OCI-LY7 (cell line): ENCODE measurements around the gene SLAMF8. TPM values are rescaled to one million over a fixed set of nuclear protein-coding genes. Genes with fewer than 3 reads are reported as not detected.

ENCODE experiments used
- BruUV-seq: library from RNA; stranded (reverse); fragments of 400-500 nt; replicated peaks from 2 replicates; lab custom pipeline; 2021; lab: Mats Ljungman, UMichigan
- CTCF ChIA-PET: fragments of 300-600 bp; sonication (Branson Sonifier 250); formaldehyde crosslinking; loops from one replicate; lab custom pipeline; 2022; ENCODE audit warnings: antibody characterized with exemption; ENCODE audit not compliant: unreplicated experiment; lab: Charles Lee
- POLR2A ChIA-PET: fragments of 300-600 bp; sonication (Branson Sonifier 250); formaldehyde crosslinking; loops from one replicate; lab custom pipeline; 2022; ENCODE audit warnings: antibody characterized with exemption; lab: Charles Lee
- DNase-seq: peaks from one replicate; pipeline ENCODE4 v3.0.0-alpha.2; 2015; ENCODE audit warnings: low spot score
- H2AFZ ChIP-seq: fragments of 200-600 bp; sonication (generic), shearing (Covaris generic); 2 replicates; pipeline ENCODE4 v1.6.1; 2014; ENCODE audit warnings: mild to moderate bottlenecking, antibody characterized with exemption, low read length, moderate library complexity
- H3K27ac ChIP-seq: fragments of 200-600 bp; sonication (generic); 2 replicates; pipeline ENCODE4 v1.5.1; 2014; ENCODE audit warnings: mixed run types, low read depth, mild to moderate bottlenecking, moderate library complexity, low read length, inconsistent platforms; ENCODE audit not compliant: poor library complexity, severe bottlenecking
- H3K36me3 ChIP-seq: fragments of 200-600 bp; sonication (generic); 2 replicates; pipeline ENCODE4 v1.6.1; 2014; ENCODE audit warnings: mild to moderate bottlenecking, antibody characterized with exemption, low read length, moderate library complexity, mixed read lengths; ENCODE audit not compliant: insufficient read depth
- H3K4me1 ChIP-seq: fragments of 200-600 bp; sonication (generic); 2 replicates; pipeline ENCODE4 v1.5.1; 2014; ENCODE audit warnings: mild to moderate bottlenecking, low read length; ENCODE audit not compliant: insufficient read depth, poor library complexity, severe bottlenecking
- H3K4me2 ChIP-seq: fragments of 200-600 bp; sonication (generic); 2 replicates; pipeline ENCODE4 v1.6.1; 2014; ENCODE audit warnings: mild to moderate bottlenecking, low read length
- H3K4me3 ChIP-seq: fragments of 200-600 bp; sonication (generic); 2 replicates; pipeline ENCODE4 v1.5.1; 2014; ENCODE audit warnings: mild to moderate bottlenecking, low read depth, low read length; ENCODE audit not compliant: poor library complexity, severe bottlenecking
- H3K79me2 ChIP-seq: fragments of 200-600 bp; sonication (generic); 2 replicates; pipeline ENCODE4 v1.6.1; 2016; ENCODE audit warnings: low read depth, mild to moderate bottlenecking, low read length, moderate library complexity, mixed read lengths; ENCODE audit not compliant: insufficient read depth
- H3K9me2 ChIP-seq: fragments of 200-600 bp; sonication (generic); 2 replicates; pipeline ENCODE4 v1.6.1; 2016; ENCODE audit warnings: mild to moderate bottlenecking, low read length, mixed read lengths; ENCODE audit not compliant: insufficient read depth
- H3K9me3 ChIP-seq: fragments of 200-600 bp; sonication (generic); 2 replicates; pipeline ENCODE4 v1.6.1; 2014; ENCODE audit warnings: mild to moderate bottlenecking, mixed run types, low read length, mixed read lengths
- H4K20me1 ChIP-seq: fragments of 200-600 bp; sonication (generic); 2 replicates; pipeline ENCODE4 v1.6.1; 2014; ENCODE audit warnings: mild to moderate bottlenecking, antibody characterized with exemption, low read length, moderate library complexity, mixed read lengths; ENCODE audit not compliant: insufficient read depth
- EZH2phosphoT487 ChIP-seq: fragments of 200-600 bp; sonication (generic); IDR thresholded peaks from 2 replicates; pipeline ENCODE4 v1.6.1; 2018; ENCODE audit warnings: low read depth, borderline replicate concordance, mild to moderate bottlenecking, mixed run types, antibody characterized with exemption, low read length, moderate library complexity, mixed read lengths
- intact Hi-C: fragments of 100-400 bp; cut with micrococcal nuclease; formaldehyde crosslinking; loops from one replicate; pipeline ENCODE4 v1.10.0; 2022; ENCODE audit not compliant: unreplicated experiment
- total RNA-seq, 2 experiments: library from RNA; depleted of rRNA in 1 of 2; stranded (reverse); fragments of >200 nt in 1 of 2; shearing (Covaris generic) in 1 of 2; gene quantifications; 2 replicates each; pipeline ENCODE4 v1.2.3, GENCODE V29; 2014 to 2022
- TF ChIP-seq, protein P1 (sequence below): fragments of 200-600 bp; sonication (generic); conservative IDR thresholded peaks from 2 replicates; pipeline ENCODE4 v1.5.1; 2014; ENCODE audit warnings: mild to moderate bottlenecking, antibody characterized with exemption, low read length, moderate library complexity, mixed read lengths

Gene SLAMF8
- total RNA-seq, 2 experiments from 2014 or later = not detected

DNA sequence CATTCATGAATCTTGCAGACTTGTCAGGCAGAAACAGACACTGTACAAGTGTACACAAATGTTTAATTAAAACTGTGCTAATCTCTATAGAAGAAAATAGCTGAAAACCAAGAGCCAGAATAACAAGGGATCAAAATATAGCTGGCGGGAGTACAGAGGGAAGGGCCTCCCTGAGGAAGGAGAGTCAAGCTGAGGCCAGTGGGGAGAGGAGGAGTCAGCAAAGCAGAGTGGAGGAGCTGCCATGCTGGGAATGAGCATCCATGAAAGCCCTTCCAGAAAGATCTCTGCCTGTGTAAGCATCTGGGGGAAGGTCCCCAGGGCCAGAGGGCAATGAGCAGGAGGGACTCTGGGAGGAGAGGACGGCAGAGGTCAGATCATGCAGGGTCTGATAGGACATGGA lies 15.1 kb downstream of the SLAMF8 start:
- intact Hi-C loops = no loop called here
- Histone ChIP-seq H2AFZ (no peak overlapping the region), H3K9me2 (no peaks in the 10 kb centered on the region), H3K4me2 (no peak overlapping the region), H3K4me1 (no peaks in the 10 kb centered on the region), H3K4me3 (no peak overlapping the region), H3K79me2 (no peaks in the 10 kb centered on the region), H3K36me3 (no peaks in the 10 kb centered on the region), H3K9me3 (no peaks in the 10 kb centered on the region), H4K20me1 (no peaks in the 10 kb centered on the region), H3K27ac (no peak overlapping the region)
- no TSS peak for BruUV-seq
- ChIA-PET CTCF (interaction anchor here (0.6 kb wide), 1 partner anchor 358 kb away, joined by 3 read pairs; no protein-coding TSS in a partner anchor), POLR2A (no interaction called here)
- DNase-seq = no peak
- TF ChIP-seq EZH2phosphoT487 = no peak
- TF ChIP-seq, protein P1, sequence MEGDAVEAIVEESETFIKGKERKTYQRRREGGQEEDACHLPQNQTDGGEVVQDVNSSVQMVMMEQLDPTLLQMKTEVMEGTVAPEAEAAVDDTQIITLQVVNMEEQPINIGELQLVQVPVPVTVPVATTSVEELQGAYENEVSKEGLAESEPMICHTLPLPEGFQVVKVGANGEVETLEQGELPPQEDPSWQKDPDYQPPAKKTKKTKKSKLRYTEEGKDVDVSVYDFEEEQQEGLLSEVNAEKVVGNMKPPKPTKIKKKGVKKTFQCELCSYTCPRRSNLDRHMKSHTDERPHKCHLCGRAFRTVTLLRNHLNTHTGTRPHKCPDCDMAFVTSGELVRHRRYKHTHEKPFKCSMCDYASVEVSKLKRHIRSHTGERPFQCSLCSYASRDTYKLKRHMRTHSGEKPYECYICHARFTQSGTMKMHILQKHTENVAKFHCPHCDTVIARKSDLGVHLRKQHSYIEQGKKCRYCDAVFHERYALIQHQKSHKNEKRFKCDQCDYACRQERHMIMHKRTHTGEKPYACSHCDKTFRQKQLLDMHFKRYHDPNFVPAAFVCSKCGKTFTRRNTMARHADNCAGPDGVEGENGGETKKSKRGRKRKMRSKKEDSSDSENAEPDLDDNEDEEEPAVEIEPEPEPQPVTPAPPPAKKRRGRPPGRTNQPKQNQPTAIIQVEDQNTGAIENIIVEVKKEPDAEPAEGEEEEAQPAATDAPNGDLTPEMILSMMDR = no peak

DNA sequence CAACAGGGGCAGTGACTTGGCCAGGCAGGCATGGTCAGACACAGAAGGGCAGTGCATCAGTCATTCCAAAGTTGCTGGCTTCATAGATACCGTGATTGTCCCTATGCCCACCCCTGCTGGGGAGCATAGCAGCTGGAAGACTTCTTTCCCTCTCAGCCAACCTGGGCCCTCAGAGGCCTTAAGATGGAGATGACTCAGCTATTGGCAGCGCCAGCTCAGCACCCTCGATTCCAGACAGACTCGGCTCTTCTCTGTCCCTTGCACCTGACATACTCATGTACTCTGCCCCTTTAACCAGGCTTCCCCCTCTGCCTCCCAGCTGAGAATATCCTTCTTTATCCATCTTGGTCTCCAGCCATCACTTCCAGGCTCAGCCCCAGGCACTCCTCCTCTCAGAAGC lies 16.8 kb downstream of the SLAMF8 start:
- no peak overlapping the region for H2AFZ ChIP-seq
- no peaks in the 10 kb centered on the region for H3K9me2 ChIP-seq
- no peak for DNase-seq
- H3K9me3 ChIP-seq = no peaks in the 10 kb centered on the region
- no peak overlapping the region for H3K4me2 ChIP-seq
- H3K36me3 ChIP-seq = no peaks in the 10 kb centered on the region
- no peaks in the 10 kb centered on the region for H3K79me2 ChIP-seq
- no TSS peak for BruUV-seq
- H3K27ac ChIP-seq = no peak overlapping the region
- no peaks in the 10 kb centered on the region for H3K4me1 ChIP-seq
- ChIA-PET CTCF (no interaction called here), POLR2A (no interaction called here)
- no peaks in the 10 kb centered on the region for H4K20me1 ChIP-seq
- intact Hi-C loops = no loop called here
- TF ChIP-seq, protein P1 = no peak
- no peak for TF ChIP-seq EZH2phosphoT487
- no peak overlapping the region for H3K4me3 ChIP-seq

DNA sequence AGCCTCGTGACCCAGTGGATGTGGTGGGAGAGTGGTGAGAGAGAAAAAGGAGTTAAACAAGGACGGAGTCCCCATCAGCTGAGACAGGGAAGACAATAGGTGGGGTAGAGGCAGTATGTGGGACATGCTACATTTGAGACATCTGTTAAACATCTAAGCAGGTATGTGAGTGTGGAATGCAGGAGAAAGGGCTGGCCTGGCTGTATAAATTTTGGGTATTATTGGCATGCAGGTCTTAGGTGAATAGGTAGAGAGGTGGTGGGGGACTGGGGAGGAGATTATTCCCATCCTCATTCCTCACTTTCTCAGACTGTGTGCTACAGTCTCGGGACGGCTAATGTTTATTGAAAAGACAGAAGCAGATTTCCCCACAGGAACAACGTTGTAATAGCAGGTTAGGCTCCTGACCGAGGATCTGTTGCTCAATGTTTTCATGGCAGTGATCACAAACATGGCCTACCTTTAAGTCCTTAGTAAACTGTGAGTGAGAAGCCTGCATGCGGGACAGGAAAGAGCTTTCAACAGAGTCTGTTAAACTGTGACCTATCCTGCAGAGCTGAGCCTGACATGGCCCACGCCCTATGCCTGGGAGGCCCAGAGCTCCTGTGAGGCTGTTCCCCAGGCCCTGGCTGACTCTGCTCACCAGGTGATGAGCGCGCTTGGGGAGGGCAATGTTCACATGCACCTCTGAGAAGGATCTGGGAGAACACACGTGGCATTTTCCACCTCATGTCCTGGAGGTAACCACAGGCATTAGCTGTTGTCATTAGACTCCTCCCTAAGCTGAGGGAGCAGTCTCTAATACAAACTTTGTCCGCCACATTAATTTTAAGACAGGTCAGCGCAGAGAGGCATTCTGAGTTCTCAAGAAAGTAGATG lies 19.3 kb downstream of the SLAMF8 start:
- no peak overlapping the region for H3K27ac ChIP-seq
- intact Hi-C loops = no loop called here
- no peaks in the 10 kb centered on the region for H3K4me1 ChIP-seq
- no peaks in the 10 kb centered on the region for H3K79me2 ChIP-seq
- H3K4me3 ChIP-seq = no peak overlapping the region
- no peaks in the 10 kb centered on the region for H3K9me3 ChIP-seq
- DNase-seq = no peak
- H2AFZ ChIP-seq = no peak overlapping the region
- BruUV-seq = no TSS peak
- H4K20me1 ChIP-seq = no peaks in the 10 kb centered on the region
- H3K4me2 ChIP-seq = no peak overlapping the region
- no peak for TF ChIP-seq EZH2phosphoT487
- TF ChIP-seq, protein P1 = no peak
- H3K36me3 ChIP-seq = no peaks in the 10 kb centered on the region
- CTCF ChIA-PET = no interaction called here
- POLR2A ChIA-PET = no interaction called here
- H3K9me2 ChIP-seq = no peaks in the 10 kb centered on the region
